Stimulated activated CD4-positive, alpha-beta T cell treated with anti-CD3 and anti-CD28 coated beads, Interleukin-2, amount 100 ng/mL, for 4 hours (primary cell): ENCODE measurements around the gene CENPT.
"Not testable (repeated sequence)": the region's sequence is repeated elsewhere in the genome, so short reads cannot be mapped to it uniquely, and the experiment has no call there.

Experiments
- DNase-seq: peaks from one replicate; pipeline ENCODE4 v3.0.0-alpha.2; 2020; ENCODE audit warnings: low read depth

Gene CENPT

DNA sequence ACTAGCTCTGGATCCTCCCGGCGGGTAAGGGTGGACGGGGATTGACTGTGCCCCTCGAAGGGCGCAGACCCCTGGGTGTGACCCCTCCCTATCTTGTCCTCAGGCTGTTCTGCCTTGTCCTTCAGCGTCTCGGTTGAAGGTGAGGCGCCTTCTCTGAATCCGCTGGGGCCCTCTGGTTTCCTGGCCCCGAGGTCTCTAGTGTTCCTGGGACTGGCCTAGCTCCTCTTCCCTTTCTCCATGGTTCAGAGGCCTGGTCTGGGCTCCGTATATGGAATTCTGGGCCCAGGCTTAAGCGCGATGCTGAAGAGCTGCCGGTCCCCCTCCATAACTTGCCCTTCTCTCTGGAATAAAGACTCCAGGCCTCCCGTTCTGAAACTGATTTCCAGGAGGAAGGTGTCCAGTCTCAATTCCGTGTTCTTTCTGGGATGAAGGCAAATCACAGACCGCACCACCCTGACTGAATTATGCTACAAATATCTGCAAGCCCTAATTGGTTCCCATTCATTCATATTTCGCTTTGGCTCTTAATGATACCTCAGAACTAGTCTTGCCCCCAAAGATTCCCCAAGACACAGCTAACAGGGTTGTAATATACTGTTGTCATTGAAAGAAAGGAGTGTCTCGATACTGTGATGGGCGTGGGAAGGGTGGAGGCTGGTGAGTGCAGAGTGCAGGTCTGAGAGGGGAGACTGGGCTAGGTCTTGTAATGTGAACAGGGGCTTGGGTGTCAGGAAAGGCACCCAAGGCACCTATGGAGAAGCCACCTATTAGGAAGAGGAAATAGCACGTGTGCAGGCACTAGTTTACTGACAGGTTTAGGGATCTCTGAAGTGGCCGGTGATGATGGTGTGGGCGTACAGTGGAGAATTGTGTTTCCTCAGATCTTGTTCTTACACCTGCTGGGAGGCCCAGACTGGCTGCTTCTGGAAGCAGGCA, 26.2 kb upstream of the CENPT start:
- DNase-seq = no peak

DNA sequence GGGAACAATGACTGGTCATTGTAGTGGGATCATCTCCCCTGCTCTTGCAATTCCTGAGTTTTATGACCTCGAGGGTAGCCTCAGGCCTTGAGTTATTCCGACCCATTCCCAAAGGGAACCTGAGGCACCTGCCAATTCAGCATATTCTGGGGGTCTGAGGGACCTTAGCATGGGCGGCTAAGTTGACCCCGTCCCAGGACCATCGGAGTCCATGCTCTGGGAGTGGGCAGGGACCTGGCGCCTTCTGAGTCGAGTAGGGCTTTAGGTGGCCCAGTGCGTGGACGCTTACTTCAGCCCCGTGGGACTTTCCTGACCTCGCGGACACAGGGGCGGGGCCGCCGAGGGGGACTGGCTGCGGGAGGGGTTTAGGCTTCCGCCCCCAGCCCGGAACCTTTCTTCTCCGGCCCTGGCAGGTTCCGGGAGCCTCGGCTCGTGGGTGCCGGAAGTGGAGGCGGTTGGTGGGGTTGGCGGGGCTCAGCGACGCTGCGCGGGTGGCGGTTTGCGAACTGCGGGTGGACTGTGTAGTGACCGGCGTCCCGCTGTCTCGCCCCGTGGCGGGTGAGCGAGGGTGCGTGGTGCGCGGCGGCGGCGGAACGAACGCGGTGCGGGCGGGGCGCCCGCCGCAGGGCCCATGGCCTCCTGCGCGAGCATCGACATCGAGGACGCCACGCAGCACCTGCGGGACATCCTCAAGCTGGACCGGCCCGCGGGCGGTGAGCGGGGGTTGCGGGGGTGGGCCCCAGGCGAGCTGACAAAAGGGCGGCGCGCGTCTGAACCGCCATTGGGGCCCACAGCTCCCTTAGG, 25.3 kb upstream of the CENPT start, which contains the start of gene EDC4:
TSS of gene EDC4 (plus strand) at position 422 of the 804 bp plus-strand sequence. CDS start at position 632, 210 bp downstream.
- DNase-seq = peak; percentile 79

DNA sequence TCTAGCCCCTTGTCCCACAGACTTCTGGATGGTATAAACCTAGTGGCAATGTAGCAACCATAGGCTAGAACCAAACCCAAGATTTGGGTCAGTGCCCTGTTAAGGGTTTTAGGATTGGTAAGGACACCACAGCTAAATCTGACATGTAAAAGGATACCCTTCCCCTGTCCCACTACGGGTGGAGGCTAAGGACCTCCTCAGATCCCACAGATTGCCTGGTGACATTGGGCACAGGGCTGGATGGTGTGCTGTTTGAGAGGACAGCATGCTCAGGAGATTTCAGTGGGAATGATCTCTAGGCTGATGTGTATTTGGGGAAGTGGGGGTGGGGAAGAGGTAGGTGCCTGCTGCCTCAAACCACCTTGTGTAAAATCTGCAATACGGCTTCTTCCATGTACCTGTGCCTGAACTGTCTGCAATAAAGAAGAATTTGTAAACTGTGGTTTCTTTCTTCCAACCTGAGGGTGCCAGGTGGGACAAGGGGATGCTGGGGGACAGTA, 24.7 kb upstream of the CENPT start:
- DNase-seq = no peak

DNA sequence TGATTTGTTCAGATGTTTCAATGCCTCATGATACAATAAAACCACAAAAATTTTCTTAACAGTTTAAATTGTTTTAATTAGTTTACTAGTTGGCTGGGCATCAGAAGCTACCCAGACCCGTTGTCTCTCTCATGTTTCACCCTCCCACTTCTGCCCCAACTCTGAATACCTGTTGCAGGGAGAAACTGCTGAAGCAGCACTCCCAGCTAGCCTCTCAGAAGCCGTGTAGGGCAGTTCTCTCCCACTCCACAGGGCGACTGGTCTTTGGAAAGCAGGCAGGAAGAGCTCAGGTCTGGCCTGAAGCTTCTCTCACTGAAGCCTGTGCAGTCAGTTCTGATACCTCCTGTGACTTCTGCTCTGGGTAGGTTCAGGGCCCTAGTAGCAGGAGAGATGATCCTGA, 23.8 kb upstream of the CENPT start:
- DNase-seq = no peak

GRCh38 chr16:67869653-67870052, 22.2 kb upstream of the CENPT start:
- DNase-seq = no peak

- DNase-seq = no peak
Observed at GRCh38 chr16:67868290-67868689, 20.8 kb upstream of the CENPT start.

DNA sequence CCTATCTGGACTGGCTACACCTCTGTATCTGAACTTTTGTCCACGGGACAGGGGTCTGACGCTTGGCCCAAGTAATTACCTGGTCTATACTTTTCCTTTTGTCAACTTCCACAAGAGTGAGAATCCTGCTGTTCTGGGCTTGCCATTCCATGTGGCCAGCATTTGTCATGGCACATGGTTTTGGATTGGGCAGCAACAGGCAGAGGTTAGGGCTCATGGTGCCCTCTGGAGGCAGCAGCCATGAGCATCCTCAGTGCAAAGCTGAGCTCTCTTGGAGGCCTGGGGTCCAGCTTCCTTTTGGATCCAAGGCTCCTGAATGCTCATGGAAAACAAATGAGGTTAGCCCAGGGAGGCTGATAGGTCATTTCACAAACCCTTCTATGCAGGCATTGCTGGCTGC, 17.8 kb upstream of the CENPT start:
- no peak for DNase-seq

DNA sequence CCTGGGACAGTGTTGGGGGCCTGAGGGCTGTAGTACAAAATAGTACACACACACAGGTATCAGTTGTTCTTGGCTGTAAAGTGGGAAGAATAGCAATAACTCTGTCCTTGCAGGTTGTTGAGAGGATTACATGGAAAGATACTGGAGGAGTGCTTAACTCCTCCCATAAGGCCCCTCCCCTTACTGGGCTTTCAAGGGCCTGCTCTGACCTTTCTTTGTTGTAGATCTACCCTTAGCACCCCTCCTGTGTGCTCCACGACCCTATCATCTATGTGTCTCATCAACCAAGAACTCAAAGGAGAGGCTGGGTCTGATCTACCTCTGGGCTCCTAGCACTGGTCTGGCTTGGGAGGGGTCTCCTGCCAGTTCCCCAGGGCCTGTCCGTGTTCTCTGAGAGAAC, 17.1 kb upstream of the CENPT start:
- no peak for DNase-seq

DNA sequence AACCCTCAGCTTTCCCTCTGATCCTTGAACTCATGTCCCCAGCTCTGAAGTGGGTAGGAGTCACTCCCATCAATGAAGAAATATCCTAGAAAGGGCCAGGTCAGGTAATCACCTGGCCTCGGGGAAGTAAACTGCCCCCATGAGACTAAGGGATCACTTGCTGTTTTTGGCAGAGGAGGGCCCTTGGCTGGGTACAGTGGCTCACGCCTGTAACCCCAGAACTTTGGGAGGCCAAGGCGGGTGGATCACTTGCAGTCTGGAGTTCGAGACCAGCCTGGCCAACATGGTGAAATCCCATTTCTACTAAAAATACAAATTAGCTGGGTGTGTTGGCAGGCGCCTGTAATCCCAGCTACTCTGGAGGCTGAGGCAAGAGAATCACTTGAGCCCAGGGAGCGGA, 16.6 kb upstream of the CENPT start:
- not testable (repeated sequence) for DNase-seq

DNA sequence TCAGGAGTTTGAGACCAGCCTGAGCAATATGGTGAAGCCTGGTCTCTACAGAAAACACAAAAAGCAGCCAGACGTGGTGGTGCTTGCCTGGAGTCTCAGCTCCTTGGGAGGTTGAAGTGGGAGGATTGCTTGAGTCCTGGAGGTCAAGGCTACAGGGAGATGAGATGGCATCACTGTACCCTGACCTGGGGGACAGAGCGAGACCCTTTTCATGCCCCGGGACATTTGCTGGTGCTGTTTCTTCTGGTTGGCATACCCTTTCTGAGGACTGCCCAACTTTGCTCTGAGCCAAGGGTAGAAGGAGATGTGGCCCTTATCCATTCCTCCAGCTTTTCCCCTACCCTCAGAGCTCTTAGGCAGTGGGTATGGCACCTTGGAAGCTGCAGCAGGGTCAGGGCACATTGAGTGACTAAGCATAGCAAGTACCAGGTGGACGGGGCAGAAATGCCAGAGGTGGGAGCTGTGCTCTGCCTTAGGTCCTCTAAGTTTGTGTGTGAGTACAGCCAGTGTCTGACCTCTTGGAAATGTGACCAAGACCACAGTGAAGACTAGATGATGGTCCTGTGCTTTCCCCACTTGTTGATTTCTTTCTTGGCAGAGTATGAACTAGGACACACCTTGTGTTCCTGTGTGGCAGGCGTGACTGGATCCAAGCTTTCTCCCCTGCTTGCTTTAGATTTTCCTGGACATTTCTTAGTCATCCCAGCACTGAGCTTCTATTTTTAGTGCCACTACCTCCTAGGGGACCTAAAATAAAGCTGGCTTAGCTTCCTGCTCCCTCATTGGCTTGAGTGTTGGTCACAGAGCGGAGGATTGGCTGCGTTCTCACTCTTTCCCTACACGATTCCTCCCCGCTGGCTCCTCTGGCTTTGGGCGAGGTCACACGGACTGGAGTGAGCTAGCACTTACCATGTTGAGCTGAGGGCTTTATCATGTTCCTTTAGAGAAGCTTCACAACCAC, 15.4 kb upstream of the CENPT start:
- no peak for DNase-seq

DNA sequence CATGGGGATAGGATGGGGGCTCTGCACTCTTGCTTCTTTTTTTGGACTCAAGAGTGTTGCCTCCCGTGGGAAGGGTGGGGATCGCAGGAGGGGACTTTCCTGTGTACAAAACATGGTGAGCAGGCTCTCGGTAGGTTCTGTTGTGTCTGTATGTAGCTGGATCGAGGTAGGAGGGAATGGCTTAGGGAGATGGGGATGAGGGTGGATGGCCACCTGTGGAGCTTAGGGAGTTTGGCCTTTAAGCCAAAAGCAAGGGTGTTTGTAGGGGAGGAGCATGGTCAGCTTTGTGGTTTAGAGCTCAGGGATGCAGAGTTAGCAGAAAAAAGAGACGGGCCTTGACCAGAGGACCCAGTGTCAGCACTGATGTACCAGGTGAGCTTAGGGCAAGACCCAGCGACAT, 14.4 kb upstream of the CENPT start:
- DNase-seq = no peak

- DNase-seq = no peak
Observed at GRCh38 chr16:67860589-67861398, 13.3 kb upstream of the CENPT start.

GRCh38 chr16:67858500-67858899, 11.0 kb upstream of the CENPT start:
- no peak for DNase-seq

DNA sequence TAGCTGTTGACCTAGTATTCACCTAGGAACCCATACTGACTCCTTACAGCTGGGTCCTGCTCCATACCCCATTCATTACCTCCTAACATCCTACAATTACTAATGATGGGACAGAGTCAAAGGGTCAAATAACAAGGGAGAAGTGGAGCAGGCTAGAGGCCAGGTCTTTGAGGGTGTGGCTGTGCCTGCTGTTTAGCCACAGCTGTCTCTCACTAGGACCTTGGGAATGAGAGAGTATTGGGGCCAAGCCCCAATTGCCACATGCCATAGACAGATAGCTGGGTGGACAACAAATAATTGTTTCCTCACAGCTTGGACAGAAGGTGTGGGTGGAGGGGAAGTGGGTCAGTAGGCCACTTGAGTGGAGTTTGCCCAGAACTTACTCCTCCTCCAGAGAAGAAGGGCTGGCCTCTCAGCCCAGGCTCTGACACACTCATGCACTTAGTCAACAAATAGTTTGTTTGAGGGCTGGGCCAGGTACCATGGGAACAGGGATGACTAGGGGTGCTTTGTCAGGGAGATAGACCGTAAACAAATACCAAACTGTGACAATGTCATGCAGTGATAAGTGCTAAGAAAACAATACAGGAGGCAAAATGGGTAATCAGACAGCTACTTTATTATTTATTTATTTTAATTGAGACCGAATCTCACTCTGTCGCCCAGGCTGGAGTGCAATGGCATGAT, 10.2 kb upstream of the CENPT start:
- DNase-seq = no peak

GRCh38 chr16:67856927-67857546, 9.5 kb upstream of the CENPT start:
- no peak for DNase-seq

DNA sequence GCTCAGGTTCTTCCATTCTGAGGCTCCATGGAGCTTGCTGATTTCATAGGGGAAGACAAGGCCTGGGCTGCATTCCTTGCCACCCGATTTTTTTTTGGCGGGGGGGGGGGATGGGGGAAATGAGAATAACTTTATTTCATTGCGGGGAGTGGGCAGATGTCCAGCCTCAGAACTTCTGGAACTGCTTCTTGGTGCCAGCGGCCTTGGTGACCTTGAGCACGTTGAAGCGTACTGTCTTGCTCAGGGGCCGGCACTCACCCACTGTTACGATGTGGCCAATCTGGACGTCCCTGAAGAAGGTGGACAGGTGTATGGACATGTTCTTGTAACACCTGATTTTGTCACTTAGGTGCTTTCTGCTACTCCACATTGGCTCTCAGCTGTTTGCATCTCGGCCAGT, 8.3 kb upstream of the CENPT start:
- DNase-seq = no peak

GRCh38 chr16:67853670-67854069, 6.2 kb upstream of the CENPT start:
- no peak for DNase-seq

GRCh38 chr16:67848118-67848517, 625 bp upstream of the CENPT start:
- DNase-seq = no peak

DNA sequence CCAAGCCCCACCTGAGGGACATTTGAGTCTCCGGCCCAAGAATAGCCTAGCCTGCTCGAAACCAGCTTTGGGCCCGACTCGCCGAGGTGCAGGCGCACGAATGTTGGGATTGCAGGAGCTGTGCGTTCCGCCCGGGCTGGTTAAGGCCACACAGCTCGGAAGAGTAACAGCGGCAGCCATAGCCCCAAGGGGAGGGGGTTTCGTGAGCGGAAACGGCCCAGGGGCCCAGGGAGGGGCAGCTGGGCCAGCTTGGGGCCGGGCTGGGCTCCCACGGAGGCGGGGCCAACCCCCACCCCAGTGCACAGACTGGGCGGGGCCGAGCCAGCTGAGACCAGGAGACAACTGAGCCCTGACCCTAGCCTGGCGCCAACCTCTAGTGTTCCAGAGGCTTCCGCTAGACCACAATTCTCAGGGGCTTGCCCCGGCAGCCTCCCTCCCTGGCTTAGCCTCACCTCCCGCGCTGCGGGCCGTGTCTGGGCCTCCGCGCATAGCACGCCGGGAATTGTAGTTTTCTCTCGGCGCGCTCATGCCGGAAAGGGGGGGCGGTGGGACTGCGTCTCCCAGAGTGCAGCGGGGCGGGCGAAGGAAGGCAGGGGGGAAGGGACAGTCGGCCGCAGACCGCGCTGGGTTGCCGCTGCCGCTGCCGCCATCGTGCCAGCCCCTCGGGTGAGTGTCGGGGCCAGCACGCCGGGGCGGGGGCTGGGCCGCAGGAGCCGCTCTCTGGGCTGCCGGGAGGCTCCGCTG, 1.0 kb downstream of the CENPT start, which contains the start of gene NUTF2:
TSS of gene NUTF2 (plus strand) at position 614 of the 744 bp plus-strand sequence. CDS start 18,198 bp downstream, outside the sequence.
- DNase-seq = peak; percentile 93
